Hepatocyte (in vitro differentiated cells): Measurements from ENCODE around the gene CYSRT1. TPM values are rescaled to one million over a fixed set of nuclear protein-coding genes. Genes with fewer than 3 reads are reported as not detected.
A peak's percentile ranks its signal among the peaks of the same experiment; 100 is the strongest.

Source experiments
- DNase-seq: peaks from one replicate; pipeline ENCODE4 v3.0.0-alpha.2; 2016; ENCODE audit warnings: low spot score
- H2AFZ ChIP-seq: fragments of 200-600 bp; sonication (generic); 2 replicates; pipeline ENCODE4 v1.6.0; 2016; ENCODE audit warnings: antibody characterized with exemption, mild to moderate bottlenecking
- H3K27ac ChIP-seq: fragments of 200-600 bp; sonication (generic); 2 replicates; pipeline ENCODE4 v1.5.1; 2016; ENCODE audit warnings: mild to moderate bottlenecking
- H3K27me3 ChIP-seq: fragments of 200-600 bp; sonication (generic); 2 replicates; pipeline ENCODE4 v1.6.1; 2016
- H3K36me3 ChIP-seq: fragments of 200-600 bp; sonication (generic); replicated peaks from 2 replicates; pipeline ENCODE4 v1.5.1; 2016; ENCODE audit warnings: low read depth; ENCODE audit not compliant: insufficient read depth
- H3K4me1 ChIP-seq: fragments of 200-600 bp; sonication (generic); 2 replicates; pipeline ENCODE4 v1.5.1; 2016; ENCODE audit warnings: mild to moderate bottlenecking, moderate library complexity; ENCODE audit not compliant: insufficient read depth
- H3K4me2 ChIP-seq: fragments of 200-600 bp; sonication (generic); 2 replicates; pipeline ENCODE4 v1.6.0; 2016
- H3K4me3 ChIP-seq: fragments of 200-600 bp; sonication (generic); 2 replicates; pipeline ENCODE4 v1.5.1; 2016; ENCODE audit warnings: mild to moderate bottlenecking
- H3K79me2 ChIP-seq: fragments of 200-600 bp; sonication (generic); 2 replicates; pipeline ENCODE4 v1.6.0; 2017; ENCODE audit warnings: mild to moderate bottlenecking
- H3K9me2 ChIP-seq: fragments of 200-600 bp; sonication (generic); replicated peaks from 2 replicates; pipeline ENCODE4 v1.6.0; 2017; ENCODE audit warnings: mild to moderate bottlenecking; ENCODE audit not compliant: insufficient read depth
- H3K9me3 ChIP-seq: fragments of 200-600 bp; sonication (generic); 2 replicates; pipeline ENCODE4 v1.5.1; 2016; ENCODE audit warnings: low read depth, mild to moderate bottlenecking
- H4K20me1 ChIP-seq: fragments of 200-600 bp; sonication (generic); 2 replicates; pipeline ENCODE4 v1.6.0; 2016; ENCODE audit warnings: mild to moderate bottlenecking; ENCODE audit not compliant: insufficient read depth, poor library complexity, severe bottlenecking
- EZH2 ChIP-seq: fragments of 200-600 bp; sonication (generic); IDR thresholded peaks from 2 replicates; pipeline ENCODE4 v1.6.1; 2016; ENCODE audit warnings: antibody characterized with exemption, mild to moderate bottlenecking, borderline replicate concordance
- EZH2phosphoT487 ChIP-seq: fragments of 200-600 bp; sonication (generic); IDR thresholded peaks from one replicate; pipeline ENCODE4 v1.6.1; 2018; ENCODE audit warnings: antibody characterized with exemption, mild to moderate bottlenecking, low read depth, moderate library complexity; ENCODE audit not compliant: unreplicated experiment, severe bottlenecking
- WGBS: methylation state at CpG from one replicate; pipeline ENCODE4 v1.1.6; 2016; ENCODE audit warnings: low lambda C conversion rate; ENCODE audit errors: missing lambda C conversion rate; 5-methylcytosine and 5-hydroxymethylcytosine counted together
- polyA plus RNA-seq: library from polyadenylated mRNA; unstranded; fragments of >200 nt; fragmentation: Nextera tagmentation; extraction: Ambion mirVana; gene quantifications from 2 replicates; pipeline ENCODE4 v1.2.1, GENCODE V29; 2016
- total RNA-seq: library from RNA; depleted of rRNA; stranded (reverse); fragments of >200 nt; gene quantifications from 2 replicates; pipeline ENCODE4 v1.2.3, GENCODE V29; 2014
- TF ChIP-seq, protein P1 (sequence below): fragments of 200-600 bp; sonication (generic); IDR thresholded peaks from 2 replicates; pipeline ENCODE4 v1.5.1; 2016; ENCODE audit warnings: antibody characterized with exemption, mild to moderate bottlenecking; ENCODE audit not compliant: poor library complexity

Gene CYSRT1
- total and polyA plus RNA-seq, 2 experiments from 2014 or later, result 1.4 to 2.1 TPM

DNA sequence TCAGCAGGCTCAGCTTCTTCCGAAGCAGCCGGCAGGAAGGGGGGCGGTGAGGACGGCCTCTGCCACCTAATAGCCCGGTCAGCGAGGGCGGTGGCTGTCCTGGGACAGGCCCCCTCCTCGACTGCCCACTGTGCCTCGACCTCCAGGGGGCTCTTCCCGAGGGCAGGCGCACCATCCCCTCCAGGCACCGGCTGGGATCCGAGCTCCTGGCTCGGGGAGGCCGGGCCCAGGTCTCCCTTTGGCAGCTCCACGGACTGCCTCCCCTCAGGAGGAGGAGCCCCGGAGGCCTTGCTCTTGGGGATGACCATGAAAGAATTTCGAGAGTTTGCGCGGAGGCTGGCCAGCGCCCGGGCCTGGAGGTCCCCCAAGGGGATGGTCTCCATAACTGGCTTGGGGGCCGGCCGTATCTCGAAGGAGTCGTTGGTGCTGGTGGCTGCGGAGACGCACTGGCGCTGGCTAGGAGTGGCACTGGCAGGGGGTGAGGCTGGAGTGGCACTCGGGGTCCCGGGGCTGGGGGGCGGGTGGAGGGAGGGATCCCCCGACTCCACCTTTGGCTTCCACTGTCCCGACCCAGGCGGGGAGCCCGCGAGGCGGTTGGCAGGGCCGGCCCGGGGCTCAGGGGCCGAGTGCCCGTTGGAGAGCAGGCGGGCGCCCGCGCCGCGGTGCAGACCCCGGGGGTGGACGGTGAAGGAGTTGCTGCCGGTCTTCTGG is 25.4 kb upstream of the CYSRT1 start:
- Histone ChIP-seq H3K27me3 (no peaks in the 10 kb centered on the region), H3K27ac (peak overlapping the region; percentile 74)
- peak; percentile 46 for DNase-seq

DNA sequence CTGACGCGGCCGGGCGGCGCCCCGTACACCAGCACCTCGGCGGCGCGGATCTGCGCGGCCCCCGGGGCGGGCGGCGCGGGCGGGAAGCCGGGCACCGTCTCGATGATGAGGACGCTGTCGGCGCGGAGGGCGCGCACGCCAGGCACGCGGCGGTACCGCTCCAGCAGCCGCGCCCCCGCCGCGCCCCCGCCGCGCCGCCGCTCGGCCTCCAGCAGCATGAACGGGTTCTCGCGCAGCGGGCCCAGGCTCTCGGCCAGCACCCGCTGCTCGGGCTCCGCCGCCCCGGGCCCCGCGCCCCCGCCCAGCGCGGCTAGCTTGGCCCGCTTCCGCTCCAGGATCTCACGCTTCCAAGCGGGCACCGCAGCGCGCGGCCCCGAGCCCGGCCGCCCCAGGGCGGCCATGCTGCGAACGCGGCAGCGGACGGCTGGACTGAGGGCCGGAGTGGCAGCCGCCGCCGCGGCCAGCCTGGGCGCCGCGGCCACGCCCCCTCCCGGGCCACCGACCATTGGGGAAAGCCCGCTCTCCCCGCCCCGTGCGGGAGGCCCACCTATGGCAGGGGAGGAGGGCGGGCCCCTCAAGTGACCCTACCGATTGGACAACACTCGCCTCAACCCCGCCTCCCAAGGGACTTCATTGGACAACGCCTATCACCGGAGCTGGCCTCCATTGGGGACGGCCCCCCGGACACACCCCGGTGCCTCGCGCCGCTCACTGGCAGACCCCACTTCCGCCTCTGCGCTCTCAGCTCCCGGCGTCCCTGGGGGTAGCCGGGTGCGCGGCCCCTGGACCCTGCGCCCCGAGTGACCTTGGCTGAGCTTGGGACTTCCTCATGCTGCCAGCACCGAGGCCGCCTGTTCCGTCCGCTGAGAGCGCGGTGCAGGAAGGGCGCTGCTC is 24.4 kb upstream of the CYSRT1 start, which contains the start of gene TPRN:
TSS of gene TPRN (minus strand) at position 431 of the 894 bp plus-strand sequence. CDS start at position 401, 30 bp downstream.
- peak within 1 kb of the TSS; percentile 99 for H3K4me2 ChIP-seq
- TF ChIP-seq, protein P1, sequence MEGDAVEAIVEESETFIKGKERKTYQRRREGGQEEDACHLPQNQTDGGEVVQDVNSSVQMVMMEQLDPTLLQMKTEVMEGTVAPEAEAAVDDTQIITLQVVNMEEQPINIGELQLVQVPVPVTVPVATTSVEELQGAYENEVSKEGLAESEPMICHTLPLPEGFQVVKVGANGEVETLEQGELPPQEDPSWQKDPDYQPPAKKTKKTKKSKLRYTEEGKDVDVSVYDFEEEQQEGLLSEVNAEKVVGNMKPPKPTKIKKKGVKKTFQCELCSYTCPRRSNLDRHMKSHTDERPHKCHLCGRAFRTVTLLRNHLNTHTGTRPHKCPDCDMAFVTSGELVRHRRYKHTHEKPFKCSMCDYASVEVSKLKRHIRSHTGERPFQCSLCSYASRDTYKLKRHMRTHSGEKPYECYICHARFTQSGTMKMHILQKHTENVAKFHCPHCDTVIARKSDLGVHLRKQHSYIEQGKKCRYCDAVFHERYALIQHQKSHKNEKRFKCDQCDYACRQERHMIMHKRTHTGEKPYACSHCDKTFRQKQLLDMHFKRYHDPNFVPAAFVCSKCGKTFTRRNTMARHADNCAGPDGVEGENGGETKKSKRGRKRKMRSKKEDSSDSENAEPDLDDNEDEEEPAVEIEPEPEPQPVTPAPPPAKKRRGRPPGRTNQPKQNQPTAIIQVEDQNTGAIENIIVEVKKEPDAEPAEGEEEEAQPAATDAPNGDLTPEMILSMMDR, result no peak
- TF ChIP-seq EZH2phosphoT487 (no peak), EZH2 (no peak)
- 2% methylated on average over 41 of the region's 118 CpGs for WGBS
- peaks cover 51% of the 10 kb centered on the region for H3K4me1 ChIP-seq
- peak within 1 kb of the TSS; percentile 47 for H3K4me3 ChIP-seq
- H3K9me2 ChIP-seq, result no peaks in the 10 kb centered on the region
- peak; percentile 100 for DNase-seq
- no peaks in the 10 kb centered on the region for H3K9me3 ChIP-seq
- H3K27ac ChIP-seq, result peak within 1 kb of the TSS; percentile 78
- no peaks in the 10 kb centered on the region for H3K36me3 ChIP-seq
- H3K27me3 ChIP-seq, result no peaks in the 10 kb centered on the region
- H3K79me2 ChIP-seq, result peaks cover 82% of the 10 kb centered on the region
- peaks cover 39% of the 10 kb centered on the region for H4K20me1 ChIP-seq
- H2AFZ ChIP-seq, result no peak within 1 kb of the TSS

More for the DNA sequence above, 25.4 kb upstream of the CYSRT1 start:
- Histone ChIP-seq H3K9me2 (no peaks in the 10 kb centered on the region), H3K9me3 (no peaks in the 10 kb centered on the region), H4K20me1 (peaks cover 49% of the 10 kb centered on the region), H3K36me3 (no peaks in the 10 kb centered on the region), H3K4me2 (peak overlapping the region; percentile 99), H3K4me3 (peak overlapping the region; percentile 36), H3K4me1 (peaks cover 58% of the 10 kb centered on the region), H2AFZ (no peak overlapping the region), H3K79me2 (peaks cover 85% of the 10 kb centered on the region)
- whole genome bisulfite sequencing, result 26% methylated on average over 28 of the region's 51 CpGs
- TF ChIP-seq EZH2 (no peak), EZH2phosphoT487 (no peak)
- TF ChIP-seq, protein P1, result no peak

DNA sequence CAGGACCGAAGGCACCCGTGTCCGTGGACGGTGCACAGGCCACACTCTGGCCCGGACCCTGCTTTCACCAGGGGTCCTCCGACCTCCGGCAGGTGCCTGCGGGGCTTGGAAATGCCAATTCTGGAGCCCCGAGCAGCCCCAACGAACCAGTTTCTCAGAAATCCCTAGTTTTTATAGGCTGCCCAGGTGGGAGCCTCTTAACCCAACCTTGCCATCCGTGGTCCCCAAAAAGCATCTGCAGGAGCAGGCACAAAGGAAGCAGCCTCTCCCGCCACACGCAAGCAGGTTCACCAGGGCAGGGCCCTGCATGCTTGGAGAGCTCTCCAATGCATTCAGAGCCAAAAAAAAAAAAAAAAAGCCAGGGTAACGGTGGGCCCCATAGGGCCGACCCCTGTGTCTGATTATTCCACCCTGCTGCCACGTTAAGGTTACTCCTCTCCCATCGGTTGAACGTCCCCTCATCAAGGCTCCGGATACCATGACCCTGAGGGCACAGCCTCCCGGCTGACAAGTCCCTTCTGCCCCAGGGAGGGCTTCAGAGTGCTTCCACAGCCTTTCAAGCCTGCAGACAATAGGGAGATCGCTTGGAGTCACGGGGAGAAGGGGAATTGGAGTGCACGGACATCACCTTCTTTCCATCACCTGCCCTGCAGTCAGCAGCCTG is 23.6 kb upstream of the CYSRT1 start:
- no peaks in the 10 kb centered on the region for H3K27me3 ChIP-seq
- peak overlapping the region; percentile 87 for H3K4me2 ChIP-seq
- H3K4me1 ChIP-seq, result peaks cover 48% of the 10 kb centered on the region
- peak overlapping the region; percentile 78 for H3K27ac ChIP-seq
- 25% methylated on average over 23 of the region's 23 CpGs for WGBS
- H3K36me3 ChIP-seq, result no peaks in the 10 kb centered on the region
- no peaks in the 10 kb centered on the region for H3K9me2 ChIP-seq
- no peak for TF ChIP-seq EZH2phosphoT487
- TF ChIP-seq, protein P1, result no peak
- no peak for TF ChIP-seq EZH2
- DNase-seq, result no peak
- H3K79me2 ChIP-seq, result peaks cover 82% of the 10 kb centered on the region
- peaks cover 31% of the 10 kb centered on the region for H4K20me1 ChIP-seq
- H3K9me3 ChIP-seq, result no peaks in the 10 kb centered on the region
- peak overlapping the region; percentile 30 for H3K4me3 ChIP-seq
- H2AFZ ChIP-seq, result no peak overlapping the region
